Measurements from ENCODE around the gene GOLGA8J.
"Not testable (repeated sequence)": the region's sequence is repeated elsewhere in the genome, so short reads cannot be mapped to it uniquely, and the experiment has no call there.

Gene GOLGA8J

GRCh38 chr15:30073915-30074314 lies 8.8 kb upstream of the GOLGA8J start:
- DNase-seq (ENCODE audit: low read depth): no peak

- not testable (repeated sequence) for DNase-seq (ENCODE audit: low read depth)
Observed at GRCh38 chr15:30080816-30081215, 1.9 kb upstream of the GOLGA8J start.

GRCh38 chr15:30097827-30098226 lies 15.1 kb downstream of the GOLGA8J start:
- DNase-seq (ENCODE audit: low read depth): not testable (repeated sequence)

- DNase-seq (ENCODE audit: low read depth): not testable (repeated sequence)
Observed at GRCh38 chr15:30102890-30103289, 20.1 kb downstream of the GOLGA8J start.

GRCh38 chr15:30103941-30104507 lies 21.3 kb downstream of the GOLGA8J start:
- not testable (repeated sequence) for DNase-seq (ENCODE audit: low read depth)

GRCh38 chr15:30110591-30110990 lies 27.8 kb downstream of the GOLGA8J start:
- DNase-seq (ENCODE audit: low read depth): not testable (repeated sequence)

- DNase-seq (ENCODE audit: low read depth): not testable (repeated sequence)
Observed at GRCh38 chr15:30130066-30130465, 47.3 kb downstream of the GOLGA8J start.

GRCh38 chr15:30134751-30135150 lies 52.0 kb downstream of the GOLGA8J start, which contains the start of gene GOLGA8T:
Gene GOLGA8T, plus strand, starts transcription at chr15:30135051. Its CDS starts 98 bp downstream, at chr15:30135149.
- DNase-seq (ENCODE audit: low read depth): not testable (repeated sequence)

Data from HS-5 (cell line).